Heart left ventricle (tissue), 16 donors: ENCODE measurements around the gene NUMB. TPM values are rescaled to one million over a fixed set of nuclear protein-coding genes. Genes with fewer than 3 reads are reported as not detected.
"Not testable (repeated sequence)": the region's sequence is repeated elsewhere in the genome, so short reads cannot be mapped to it uniquely, and the experiment has no call there.

ENCODE experiments used
- ATAC-seq, 4 donors: fragments of 200-7000 bp; cut with Tn5 transposase; one replicate each; pipeline ENCODE4 v1.9.1; 2020 to 2022; ENCODE audit warnings: moderate library complexity in 4 of 4, mild to moderate bottlenecking in 3 of 4, moderate number of reproducible peaks in 1 of 4
- DNase-seq, 5 donors: peaks; one replicate each; pipeline ENCODE4 v3.0.0-alpha.2; 2020
- H3K27ac ChIP-seq, 12 donors: fragments of 200-600 bp; sonication (generic) in 4 of 12; one replicate each; pipeline versions ENCODE4 v1.5.0 to v1.8.0; 2016 to 2022; ENCODE audit warnings: mild to moderate bottlenecking in 2 of 12
- H3K27me3 ChIP-seq, 9 donors: fragments of 200-600 bp; sonication (generic) in 2 of 9; one replicate each; pipeline versions ENCODE4 v1.5.1 to v1.8.0; 2016 to 2022; ENCODE audit warnings: mild to moderate bottlenecking in 3 of 9
- H3K36me3 ChIP-seq, 9 donors: fragments of 200-600 bp; sonication (generic) in 2 of 9; one replicate each; pipeline versions ENCODE4 v1.5.0 to v1.8.0; 2018 to 2022; ENCODE audit warnings: mild to moderate bottlenecking in 2 of 9
- H3K4me1 ChIP-seq, 12 donors: fragments of 200-600 bp; sonication (generic) in 4 of 12; one replicate each; pipeline versions ENCODE4 v1.5.0 to v1.8.0; 2016 to 2022; ENCODE audit warnings: mild to moderate bottlenecking in 3 of 12
- H3K4me3 ChIP-seq, 12 donors: fragments of 200-600 bp; sonication (generic) in 4 of 12; one replicate each; pipeline versions ENCODE4 v1.5.0 to v1.8.0; 2017 to 2022; ENCODE audit warnings: mild to moderate bottlenecking in 9 of 12, moderate library complexity in 4 of 12
- H3K9me3 ChIP-seq, 12 donors: fragments of 200-600 bp; sonication (generic) in 4 of 12; one replicate each; pipeline versions ENCODE4 v1.5.0 to v1.8.0; 2016 to 2022; ENCODE audit warnings: mild to moderate bottlenecking in 1 of 12
- POLR2A ChIP-seq, 2 donors: fragments of 450-650 bp; IDR thresholded peaks; one replicate each; pipeline ENCODE4 v1.6.1; 2017; ENCODE audit warnings: antibody characterized with exemption in 2 of 2, mild to moderate bottlenecking in 2 of 2, moderate library complexity in 2 of 2
- WGBS, 4 donors: extraction: QIAGEN DNeasy Blood & Tissue Kit in 2 of 4; methylation state at CpG; one replicate each; pipeline versions ENCODE4 v1.1.5 to v1.1.7; 2013 to 2018; 5-methylcytosine and 5-hydroxymethylcytosine counted together
- intact Hi-C, 10 donors: fragments of 100-400 bp; cut with DNase I; formaldehyde crosslinking; loops; one replicate each; pipeline versions ENCODE4 v1.11.1 to v1.14.2; 2022
- polyA plus RNA-seq, 2 donors: library from polyadenylated mRNA; stranded (reverse); fragments of 200-250 nt; gene quantifications; one replicate each; pipeline ENCODE4 v1.2.3, GENCODE V29; 2013
- total RNA-seq, 9 donors: library from RNA; depleted of rRNA in 2 of 9; stranded (reverse); fragments of >200 nt in 2 of 9; fragmentation: NEBNext Ultra II Directional in 3 of 9; extraction: Animal tissue kit (Norgen Biotek cat#: 25700) in 3 of 9; gene quantifications; one replicate each; pipeline versions ENCODE4 v1.1.0 to v1.2.4, GENCODE V29; 2016 to 2023
- TF ChIP-seq, protein P1 (sequence below), 12 donors: fragments of 200-600 bp; sonication (generic) in 4 of 12; IDR thresholded peaks; one replicate each; pipeline versions ENCODE4 v1.5.0 to v1.8.0; 2018 to 2022; ENCODE audit warnings: antibody characterized with exemption in 12 of 12, mild to moderate bottlenecking in 5 of 12
- donor health status: ischemic (EF 13 %, LVEDD 7.1; RV severe dilation, severe dysfunction).
- donor health status: healthy with polysubstance abuse.
- donor health status: DM: no; HTN: yes; CAD: no.
- donor health status: DM: no; HTN: no; CAD: no.
- donor health status: ischemic (EF 25% LVEDD 6.9; RV normal size, moderate dysfunction).
- donor health status: ischemic (EF 25% LVEDD 5.7; RV mildly dilated, moderate dysfunction).
- donor health status: healthy.
- donor health status: DM: yes; HTN: yes; CAD: no.
- donor health status: ischemic (EF 35%, LVEDD 5.7; RV mildly dilated, moderate dysfunction).
- donor health status: nonischemic (EF 11% LVEDD 7.7; RV severe dilation, severe dysfunction).
- donor health status: DM: yes; HTN: yes; CAD: no.
- donor health status: PGD.
- donor health status: ischemic (EF 29% LVEDD 5.4; RV normal size, mild dysfunction).
- donor health status: nonischemic (EF 23%, LVEDD 6.1; RV moderate dilation, normal function).

Gene NUMB
- total and polyA plus RNA-seq, 11 donors = 18.2 to 59.1 (median 34.9) TPM

GRCh38 chr14:73365727-73366126 is 92.6 kb downstream of the NUMB start:
- H3K4me1 ChIP-seq = peaks cover 0 to 10% (median 1%) of the 10 kb centered on the region in 12 donors
- no peak overlapping the region for H3K27ac ChIP-seq
- intact Hi-C loops = no loop called here
- ATAC-seq (no peak), DNase-seq (no peak)
- no peak overlapping the region for H3K4me3 ChIP-seq
- WGBS, 4 donors = 56 to 83% (median 68%) methylated on average over 1 of the region's 1 CpG
- TF ChIP-seq, protein P1, sequence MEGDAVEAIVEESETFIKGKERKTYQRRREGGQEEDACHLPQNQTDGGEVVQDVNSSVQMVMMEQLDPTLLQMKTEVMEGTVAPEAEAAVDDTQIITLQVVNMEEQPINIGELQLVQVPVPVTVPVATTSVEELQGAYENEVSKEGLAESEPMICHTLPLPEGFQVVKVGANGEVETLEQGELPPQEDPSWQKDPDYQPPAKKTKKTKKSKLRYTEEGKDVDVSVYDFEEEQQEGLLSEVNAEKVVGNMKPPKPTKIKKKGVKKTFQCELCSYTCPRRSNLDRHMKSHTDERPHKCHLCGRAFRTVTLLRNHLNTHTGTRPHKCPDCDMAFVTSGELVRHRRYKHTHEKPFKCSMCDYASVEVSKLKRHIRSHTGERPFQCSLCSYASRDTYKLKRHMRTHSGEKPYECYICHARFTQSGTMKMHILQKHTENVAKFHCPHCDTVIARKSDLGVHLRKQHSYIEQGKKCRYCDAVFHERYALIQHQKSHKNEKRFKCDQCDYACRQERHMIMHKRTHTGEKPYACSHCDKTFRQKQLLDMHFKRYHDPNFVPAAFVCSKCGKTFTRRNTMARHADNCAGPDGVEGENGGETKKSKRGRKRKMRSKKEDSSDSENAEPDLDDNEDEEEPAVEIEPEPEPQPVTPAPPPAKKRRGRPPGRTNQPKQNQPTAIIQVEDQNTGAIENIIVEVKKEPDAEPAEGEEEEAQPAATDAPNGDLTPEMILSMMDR (IDR thresholded peaks at IDR 0.05) = no peak
- TF ChIP-seq POLR2A (IDR thresholded peaks at IDR 0.05) = no peak
- H3K27me3 ChIP-seq = no peaks in the 10 kb centered on the region
- no peaks in the 10 kb centered on the region for H3K9me3 ChIP-seq
- peaks cover 0 to 12% (median 0%) of the 10 kb centered on the region in 9 donors for H3K36me3 ChIP-seq

- ATAC-seq = no peak
- 96 to 100% (median 100%) methylated on average over 2 of the region's 2 CpGs for WGBS, 4 donors
- Histone ChIP-seq H3K36me3 (peaks cover 0 to 12% (median 0%) of the 10 kb centered on the region in 9 donors), H3K9me3 (no peaks in the 10 kb centered on the region), H3K4me3 (no peak overlapping the region), H3K27me3 (no peaks in the 10 kb centered on the region), H3K27ac (no peak overlapping the region), H3K4me1 (peaks cover 0 to 10% (median 1%) of the 10 kb centered on the region in 12 donors)
- DNase-seq = no peak
- TF ChIP-seq, protein P1 (IDR thresholded peaks at IDR 0.05) = no peak
- no peak for TF ChIP-seq POLR2A (IDR thresholded peaks at IDR 0.05)
- intact Hi-C loops = loop anchor here in 1 of 10 donors (5.0 kb wide), 1 partner anchor 38 kb away; no protein-coding TSS in a partner anchor
Observed at GRCh38 chr14:73364559-73364958, 93.8 kb downstream of the NUMB start.

DNA sequence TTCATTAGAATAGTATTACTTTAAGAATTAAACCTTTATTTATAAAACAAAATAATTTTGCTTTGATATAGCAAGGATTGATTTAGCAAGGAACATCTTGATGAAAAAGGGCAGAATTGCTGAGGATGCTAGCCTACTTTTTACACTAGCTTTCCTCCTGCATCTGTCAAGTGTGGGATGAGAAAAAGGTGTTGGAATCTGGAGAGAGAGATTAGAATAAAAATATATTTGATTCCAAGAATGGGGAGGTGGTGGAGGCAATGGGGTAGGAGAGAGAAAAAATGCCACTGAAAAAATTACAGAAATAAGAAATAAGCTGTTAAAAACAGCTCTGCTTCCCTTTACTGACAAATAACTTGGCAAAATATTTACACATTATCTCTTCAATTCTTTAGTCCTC is 98.9 kb downstream of the NUMB start:
- ATAC-seq (no peak), DNase-seq (no peak)
- Histone ChIP-seq H3K27me3 (no peaks in the 10 kb centered on the region), H3K4me1 (no peaks in the 10 kb centered on the region), H3K9me3 (no peaks in the 10 kb centered on the region), H3K4me3 (no peak overlapping the region), H3K36me3 (peaks cover 0 to 24% (median 15%) of the 10 kb centered on the region in 9 donors), H3K27ac (no peak overlapping the region)
- TF ChIP-seq, protein P1 (IDR thresholded peaks at IDR 0.05) = no peak
- TF ChIP-seq POLR2A (IDR thresholded peaks at IDR 0.05) = no peak
- intact Hi-C loops = no loop called here

DNA sequence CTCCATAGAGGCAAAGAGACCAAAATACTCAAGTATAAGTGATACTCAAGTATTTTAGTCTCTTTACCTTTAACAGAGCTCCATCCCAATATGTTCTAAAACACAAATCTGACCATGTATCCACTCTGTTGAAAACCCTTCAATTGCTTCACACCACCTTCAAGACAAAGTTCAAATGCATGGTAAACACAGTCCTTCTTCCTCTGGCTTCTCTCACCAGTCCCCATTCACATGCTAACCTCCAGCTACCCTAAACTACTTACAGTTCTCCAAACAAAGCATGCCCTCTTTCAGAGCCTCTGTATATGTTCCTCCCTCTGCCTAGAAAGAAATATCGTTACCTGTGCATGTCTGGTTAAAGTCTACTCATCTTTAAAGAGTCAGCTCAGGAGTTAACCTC is 100.2 kb downstream of the NUMB start:
- H3K36me3 ChIP-seq = peaks cover 0 to 37% (median 23%) of the 10 kb centered on the region in 9 donors
- no peaks in the 10 kb centered on the region for H3K4me1 ChIP-seq
- no peak overlapping the region for H3K27ac ChIP-seq
- no peaks in the 10 kb centered on the region for H3K27me3 ChIP-seq
- no peak overlapping the region for H3K4me3 ChIP-seq
- DNase-seq (no peak), ATAC-seq (no peak)
- 88 to 97% (median 94%) methylated on average over 1 of the region's 1 CpG for WGBS, 4 donors
- no peak for TF ChIP-seq POLR2A (IDR thresholded peaks at IDR 0.05)
- TF ChIP-seq, protein P1 (IDR thresholded peaks at IDR 0.05) = no peak
- no peaks in the 10 kb centered on the region for H3K9me3 ChIP-seq
- intact Hi-C loops = no loop called here

DNA sequence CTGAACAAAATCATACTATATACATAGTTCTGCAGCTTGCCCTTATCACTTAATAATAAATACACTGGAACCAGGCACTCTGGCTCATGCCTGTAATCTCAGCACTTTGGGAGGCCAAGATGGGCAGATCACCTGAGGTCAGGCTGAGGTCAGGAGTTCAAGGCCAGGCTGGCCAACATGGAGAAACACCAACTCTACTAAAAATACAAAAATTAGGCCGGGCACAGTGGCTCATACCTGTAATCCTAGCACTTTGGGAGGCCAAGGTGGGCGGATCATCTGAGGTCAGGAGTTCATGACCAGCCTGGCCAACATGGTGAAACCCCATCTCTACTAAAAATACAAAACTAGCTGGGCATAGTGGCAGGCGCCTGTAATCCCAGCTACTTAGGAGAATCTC is 109.3 kb downstream of the NUMB start:
- H3K27me3 ChIP-seq, H3K4me3 ChIP-seq, DNase-seq, H3K9me3 ChIP-seq, H3K27ac ChIP-seq, ATAC-seq: not testable (repeated sequence)
- Histone ChIP-seq H3K4me1 (peaks cover 0 to 12% (median 3%) of the 10 kb centered on the region in 12 donors), H3K36me3 (peaks cover 0 to 14% (median 11%) of the 10 kb centered on the region in 9 donors)
- 94 to 96% (median 96%) methylated on average over 3 of the region's 3 CpGs for WGBS, 4 donors
- intact Hi-C loops = loop anchor here in 1 of 10 donors (10.0 kb wide), 1 partner anchor 54 kb away; no protein-coding TSS in a partner anchor
